ENCODE measurements around the gene RIPOR3.
"Not testable (repeated sequence)": the region's sequence is repeated elsewhere in the genome, so short reads cannot be mapped to it uniquely, and the experiment has no call there.

The RIPOR3 gene

GRCh38 chr20:50602432-50603088, 88.8 kb downstream of the RIPOR3 start:
- no peak for DNase-seq

- no peak for DNase-seq
Measured at GRCh38 chr20:50601511-50602431, 89.6 kb downstream of the RIPOR3 start.

- no peak for DNase-seq
Measured at GRCh38 chr20:50600281-50600895, 91.0 kb downstream of the RIPOR3 start.

- DNase-seq, result not testable (repeated sequence)
Measured at GRCh38 chr20:50598768-50599167, 92.6 kb downstream of the RIPOR3 start.

GRCh38 chr20:50598074-50598473, 93.3 kb downstream of the RIPOR3 start:
- DNase-seq, result no peak

GRCh38 chr20:50597406-50597969, 93.9 kb downstream of the RIPOR3 start:
- DNase-seq, result no peak

GRCh38 chr20:50596694-50597021, 94.7 kb downstream of the RIPOR3 start:
- DNase-seq, result no peak

GRCh38 chr20:50595988-50596693, 95.2 kb downstream of the RIPOR3 start:
- no peak for DNase-seq

- DNase-seq, result no peak
Measured at GRCh38 chr20:50595433-50595895, 95.9 kb downstream of the RIPOR3 start.

GRCh38 chr20:50594591-50595432, 96.5 kb downstream of the RIPOR3 start:
- no peak for DNase-seq

- no peak for DNase-seq
Measured at GRCh38 chr20:50594231-50594590, 97.1 kb downstream of the RIPOR3 start.

- DNase-seq, result no peak
Measured at GRCh38 chr20:50593005-50593335, 98.4 kb downstream of the RIPOR3 start.

- no peak for DNase-seq
Measured at GRCh38 chr20:50592282-50593004, 98.9 kb downstream of the RIPOR3 start.

- no peak for DNase-seq
Measured at GRCh38 chr20:50591233-50591852, 100.0 kb downstream of the RIPOR3 start.

- DNase-seq, result no peak
Measured at GRCh38 chr20:50590348-50590664, 101.0 kb downstream of the RIPOR3 start.

- DNase-seq, result no peak
Measured at GRCh38 chr20:50589548-50590347, 101.6 kb downstream of the RIPOR3 start.

- DNase-seq, result peak; percentile 82
Measured at GRCh38 chr20:50588034-50588736, 103.2 kb downstream of the RIPOR3 start.

GRCh38 chr20:50587291-50587961, 103.9 kb downstream of the RIPOR3 start:
- no peak for DNase-seq

Data from activated T-cell treated with anti-CD3 and anti-CD28 coated beads, Interleukin-2, amount 50 U/mL, for 1 hour (primary cell).